Peyer's patch (tissue), 4 donors: ENCODE data around the gene NPSR1. TPM values are rescaled to one million over a fixed set of nuclear protein-coding genes. Genes with fewer than 3 reads are reported as not detected.

Source experiments
- DNase-seq, 3 donors: peaks; one replicate each; pipeline ENCODE4 v3.0.0-alpha.2; 2017 to 2019
- H3K27ac ChIP-seq, 4 donors: fragments of 200-600 bp; sonication (generic); one replicate each; pipeline ENCODE4 v1.5.1; 2016 to 2019
- H3K27me3 ChIP-seq, 2 donors: fragments of 200-600 bp; sonication (generic); one replicate each; pipeline ENCODE4 v1.5.1; 2019
- H3K36me3 ChIP-seq, 3 donors: fragments of 200-600 bp; sonication (generic); one replicate each; pipeline ENCODE4 v1.5.1; 2016 to 2019
- H3K4me1 ChIP-seq, 4 donors: fragments of 200-600 bp; sonication (generic); one replicate each; pipeline ENCODE4 v1.5.1; 2016 to 2019
- H3K4me3 ChIP-seq, 4 donors: fragments of 200-600 bp; sonication (generic); 1 replicate in 3 of 4; 2 replicates in 1 of 4; pipeline ENCODE4 v1.5.1; 2016 to 2019; ENCODE audit warnings: mild to moderate bottlenecking in 1 of 4
- H3K9me3 ChIP-seq, 4 donors: fragments of 200-600 bp; sonication (generic); one replicate each; pipeline ENCODE4 v1.5.1; 2016 to 2019; ENCODE audit warnings: mild to moderate bottlenecking in 1 of 4
- CTCF ChIP-seq, 6 experiments: fragments of 450-650 bp in 4 of 6; fragments of 200-600 bp in 2 of 6; sonication (generic) in 1 of 6; IDR thresholded peaks; one replicate each; pipeline ENCODE4 v1.5.1; 2017 to 2019; ENCODE audit warnings: antibody characterized with exemption in 6 of 6, mild to moderate bottlenecking in 3 of 6, moderate library complexity in 1 of 6
- POLR2A ChIP-seq, 2 donors: fragments of 450-650 bp; IDR thresholded peaks; one replicate each; pipeline ENCODE4 v1.5.1; 2017; ENCODE audit warnings: antibody characterized with exemption in 2 of 2, mild to moderate bottlenecking in 2 of 2, moderate library complexity in 2 of 2
- total RNA-seq, 4 donors: library from RNA; depleted of rRNA; stranded (reverse); fragments of >200 nt; gene quantifications; one replicate each; pipeline ENCODE4 v1.1.0, GENCODE V29; 2016

The NPSR1 gene
- total RNA-seq, 4 donors from 2014 or later = not detected

- TF ChIP-seq POLR2A (IDR thresholded peaks at IDR 0.05) (no peak), CTCF (IDR thresholded peaks at IDR 0.05) (no peak)
- H3K4me3 ChIP-seq = no peak overlapping the region
- no peak for DNase-seq
- no peaks in the 10 kb centered on the region for H3K9me3 ChIP-seq
- H3K27ac ChIP-seq = no peak overlapping the region
- H3K27me3 ChIP-seq = no peaks in the 10 kb centered on the region
- no peaks in the 10 kb centered on the region for H3K36me3 ChIP-seq
- H3K4me1 ChIP-seq = no peaks in the 10 kb centered on the region
Observed at GRCh38 chr7:34750636-34751035, 92.6 kb downstream of the NPSR1 start.

GRCh38 chr7:34751725-34752643, 94.0 kb downstream of the NPSR1 start:
- no peaks in the 10 kb centered on the region for H3K27me3 ChIP-seq
- no peak overlapping the region for H3K27ac ChIP-seq
- no peaks in the 10 kb centered on the region for H3K36me3 ChIP-seq
- DNase-seq = no peak
- no peak overlapping the region for H3K4me3 ChIP-seq
- no peak for TF ChIP-seq CTCF (IDR thresholded peaks at IDR 0.05)
- TF ChIP-seq POLR2A (IDR thresholded peaks at IDR 0.05) = no peak
- no peaks in the 10 kb centered on the region for H3K4me1 ChIP-seq
- no peaks in the 10 kb centered on the region for H3K9me3 ChIP-seq

- no peak overlapping the region for H3K27ac ChIP-seq
- TF ChIP-seq POLR2A (IDR thresholded peaks at IDR 0.05) (no peak), CTCF (IDR thresholded peaks at IDR 0.05) (no peak)
- no peaks in the 10 kb centered on the region for H3K4me1 ChIP-seq
- no peak for DNase-seq
- H3K4me3 ChIP-seq = no peak overlapping the region
- no peaks in the 10 kb centered on the region for H3K36me3 ChIP-seq
- no peaks in the 10 kb centered on the region for H3K27me3 ChIP-seq
- H3K9me3 ChIP-seq = no peaks in the 10 kb centered on the region
Observed at GRCh38 chr7:34752929-34753328, 94.9 kb downstream of the NPSR1 start.

GRCh38 chr7:34755008-34755407, 97.0 kb downstream of the NPSR1 start:
- H3K9me3 ChIP-seq = no peaks in the 10 kb centered on the region
- TF ChIP-seq POLR2A (IDR thresholded peaks at IDR 0.05) (no peak), CTCF (IDR thresholded peaks at IDR 0.05) (no peak)
- H3K4me3 ChIP-seq = no peak overlapping the region
- H3K36me3 ChIP-seq = no peaks in the 10 kb centered on the region
- DNase-seq = no peak
- H3K27ac ChIP-seq = no peak overlapping the region
- H3K4me1 ChIP-seq = no peaks in the 10 kb centered on the region
- H3K27me3 ChIP-seq = no peaks in the 10 kb centered on the region

GRCh38 chr7:34756025-34756437, 98.0 kb downstream of the NPSR1 start:
- DNase-seq = no peak
- no peaks in the 10 kb centered on the region for H3K4me1 ChIP-seq
- H3K9me3 ChIP-seq = no peaks in the 10 kb centered on the region
- TF ChIP-seq POLR2A (IDR thresholded peaks at IDR 0.05) = no peak
- TF ChIP-seq CTCF (IDR thresholded peaks at IDR 0.05) = no peak
- H3K27me3 ChIP-seq = no peaks in the 10 kb centered on the region
- no peak overlapping the region for H3K4me3 ChIP-seq
- H3K36me3 ChIP-seq = no peaks in the 10 kb centered on the region
- H3K27ac ChIP-seq = no peak overlapping the region
